HepG2 (cell line): ENCODE data around the gene ARID5B. TPM values are rescaled to one million over a fixed set of nuclear protein-coding genes. Genes with fewer than 3 reads are reported as not detected.

Experiments used
- ATAC-seq: fragments of 200-7000 bp; cut with Tn5 transposase; 3 replicates; pipeline ENCODE4 v1.9.1; 2020; ENCODE audit warnings: mild to moderate bottlenecking, moderate library complexity
- BruUV-seq: library from RNA; stranded (reverse); fragments of 400-500 nt; replicated peaks from 2 replicates; lab custom pipeline; 2021; lab: Mats Ljungman, UMichigan
- CTCF ChIA-PET: fragments of 300-600 bp; formaldehyde crosslinking; extraction: SDS; loops from one replicate; lab custom pipeline; 2021; ENCODE audit warnings: low total read pairs, inconsistent platforms, low intra/inter-chr PET ratio; lab: Yijun Ruan, JAX
- POLR2A ChIA-PET: fragments of 350-600 bp; sonication (Branson Sonifier 250); formaldehyde crosslinking; loops from one replicate; lab custom pipeline; 2020; ENCODE audit warnings: antibody characterized with exemption, inconsistent platforms; lab: Yijun Ruan, JAX
- DNase-seq: peaks from one replicate; pipeline ENCODE4 v3.0.0-alpha.2; 2015; ENCODE audit warnings: low spot score
- FAIRE-seq: peaks from 3 replicates; lab custom pipeline; 2011; peaks lifted over from hg19 to GRCh38; lab: Jason Lieb, UNC
- H2AFZ ChIP-seq: one replicate; pipeline ENCODE4 v1.6.1; 2011; ENCODE audit warnings: low read length, inconsistent platforms
- H3K27ac ChIP-seq: fragments of 300-600 bp; 3 replicates; pipeline ENCODE4 v1.8.0; 2011; ENCODE audit warnings: mixed run types, mild to moderate bottlenecking, mixed read lengths, low read length, inconsistent platforms; ENCODE audit not compliant: insufficient read depth; ENCODE audit errors: extremely low read length
- H3K27me3 ChIP-seq, 2 experiments: fragments of 200-600 bp in 1 of 2; 2 replicates in 1 of 2; 3 replicates in 1 of 2; pipeline versions ENCODE4 v1.6.0 to v1.8.0; 2011; ENCODE audit warnings: low read length in 2 of 2, mild to moderate bottlenecking in 2 of 2, moderate library complexity in 2 of 2, inconsistent platforms in 1 of 2; ENCODE audit not compliant: insufficient read depth in 2 of 2, control insufficient read depth in 1 of 2
- H3K36me3 ChIP-seq, 2 experiments: fragments of 200-600 bp in 1 of 2; replicated peaks in 1 of 2; 2 replicates in 1 of 2; 3 replicates in 1 of 2; pipeline versions ENCODE4 v1.5.1 to v1.8.0; 2011; ENCODE audit warnings: low read length in 2 of 2, inconsistent platforms in 1 of 2; ENCODE audit not compliant: insufficient read depth in 2 of 2, control insufficient read depth in 1 of 2
- H3K4me1 ChIP-seq: 2 replicates; pipeline ENCODE4 v1.5.1; 2012; ENCODE audit warnings: low read length, inconsistent platforms; ENCODE audit not compliant: insufficient read depth
- H3K4me2 ChIP-seq: 2 replicates; pipeline ENCODE4 v1.6.0; 2011; ENCODE audit warnings: low read depth, low read length, inconsistent platforms
- H3K4me3 ChIP-seq, 3 experiments: fragments of 200-600 bp in 1 of 3; sonication (generic), shearing (Covaris generic) in 1 of 3; replicated peaks in 1 of 3; 2 replicates each; pipeline ENCODE4 v1.5.1; 2011 to 2016; ENCODE audit warnings: low read length in 3 of 3, inconsistent platforms in 2 of 3, low read depth in 2 of 3, mild to moderate bottlenecking in 2 of 3, control low read depth in 1 of 3, mixed read lengths in 1 of 3; ENCODE audit not compliant: insufficient read depth in 1 of 3
- H3K79me2 ChIP-seq: one replicate; pipeline ENCODE4 v1.6.1; 2011; ENCODE audit warnings: low read length, inconsistent platforms; ENCODE audit not compliant: insufficient read depth
- H3K9ac ChIP-seq: 2 replicates; pipeline ENCODE4 v1.6.0; 2011; ENCODE audit warnings: mild to moderate bottlenecking, low read depth, low read length, inconsistent platforms; ENCODE audit not compliant: insufficient read depth
- H3K9me3 ChIP-seq: 2 replicates; pipeline ENCODE4 v1.5.1; 2012; ENCODE audit warnings: mild to moderate bottlenecking, low read length
- H4K20me1 ChIP-seq: 2 replicates; pipeline ENCODE4 v1.6.0; 2011; ENCODE audit warnings: inconsistent platforms, mild to moderate bottlenecking, low read length, moderate library complexity; ENCODE audit not compliant: insufficient read depth
- DR1 ChIP-seq: sonication (generic); formaldehyde crosslinking; IDR thresholded peaks from 2 replicates; pipeline ENCODE4 v1.8.0; 2021; ENCODE audit warnings: mild to moderate bottlenecking, missing genetic modification reagents, inconsistent platforms
- EHMT2 ChIP-seq: fragments of 200-600 bp; sonication (generic); IDR thresholded peaks from 2 replicates; pipeline ENCODE4 v1.7.0; 2017; ENCODE audit warnings: antibody characterized with exemption, low read depth, low read length, borderline replicate concordance
- HOMEZ ChIP-seq: IDR thresholded peaks from 2 replicates; pipeline ENCODE4 v1.6.1; 2016; ENCODE audit warnings: low read depth
- HOXD1 ChIP-seq: sonication (generic); formaldehyde crosslinking; IDR thresholded peaks from 2 replicates; pipeline ENCODE4 v1.5.0; 2020; ENCODE audit warnings: missing genetic modification reagents
- LCORL ChIP-seq, 2 experiments: fragments of 450-650 bp in 1 of 2; sonication (generic) in 1 of 2; formaldehyde crosslinking in 1 of 2; IDR thresholded peaks; 2 replicates each; pipeline versions ENCODE4 v1.5.0 to v1.6.1; 2017 to 2020; ENCODE audit warnings: antibody characterized with exemption in 1 of 2, missing genetic modification reagents in 1 of 2
- PHB2 ChIP-seq: fragments of 450-650 bp; IDR thresholded peaks from 2 replicates; pipeline ENCODE4 v1.6.1; 2018; ENCODE audit not compliant: partially characterized antibody
- POLR2A ChIP-seq, 2 experiments: IDR thresholded peaks; 2 replicates each; pipeline ENCODE4 v1.6.1; 2011; ENCODE audit warnings: low read depth in 2 of 2, low read length in 2 of 2, mild to moderate bottlenecking in 1 of 2, moderate library complexity in 1 of 2; ENCODE audit not compliant: insufficient read depth in 1 of 2
- RAD51 ChIP-seq: fragments of 450-650 bp; IDR thresholded peaks from 2 replicates; pipeline ENCODE4 v1.6.1; 2016; ENCODE audit warnings: borderline replicate concordance
- STAG1 ChIP-seq: sonication (generic); formaldehyde crosslinking; IDR thresholded peaks from 2 replicates; pipeline ENCODE4 v1.4.0; 2020; ENCODE audit warnings: missing genetic modification reagents
- TBL1XR1 ChIP-seq: fragments of 150-350 bp; IDR thresholded peaks from 2 replicates; pipeline ENCODE4 v1.6.1; 2014; ENCODE audit warnings: borderline replicate concordance, low read length; ENCODE audit not compliant: partially characterized antibody
- ZFP36 ChIP-seq: fragments of 150-350 bp; IDR thresholded peaks from 2 replicates; pipeline ENCODE4 v1.6.1; 2018; ENCODE audit warnings: borderline replicate concordance, low read length, low read depth; ENCODE audit not compliant: partially characterized antibody
- ZNF850 ChIP-seq: sonication (generic); formaldehyde crosslinking; conservative IDR thresholded peaks from 2 replicates; pipeline ENCODE4 v1.9.0; 2021; ENCODE audit warnings: mild to moderate bottlenecking, missing genetic modification reagents
- WGBS: methylation state at CpG from one replicate; pipeline ENCODE4 v1.1.6; 2017; ENCODE audit warnings: low lambda C conversion rate; 5-methylcytosine and 5-hydroxymethylcytosine counted together
- in situ Hi-C: cut with HindIII; loops from 2 replicates; pipeline ENCODE4 v1.10.0; 2017; ENCODE audit warnings: low pct_unique_long_range_greater_than_20kb; ENCODE audit not compliant: extremely low pct_ligation_motif_present
- intact Hi-C: fragments of 100-400 bp; cut with micrococcal nuclease; formaldehyde crosslinking; loops from one replicate; pipeline ENCODE4 v1.10.0; 2022; ENCODE audit not compliant: unreplicated experiment
- polyA plus RNA-seq, 8 experiments: library from polyadenylated mRNA; depleted of rRNA in 3 of 8; stranded (reverse) in 7 of 8; unstranded in 1 of 8; fragments of >200 nt; fragmentation: Illumina TruSeq in 4 of 8; extraction: Trizol in 4 of 8; gene quantifications; 2 replicates each; pipeline versions ENCODE4 v1.2.1 to v1.2.3, GENCODE V29; 2011 to 2016; ENCODE audit warnings: low read depth in 4 of 8, missing spikeins in 1 of 8, mixed read lengths in 1 of 8; ENCODE audit not compliant: insufficient read depth in 1 of 8
- total RNA-seq, 5 experiments: library from RNA; depleted of rRNA; stranded (reverse); fragments of >200 nt; fragmentation: Illumina TruSeq; extraction: Trizol; gene quantifications; 2 replicates each; pipeline ENCODE4 v1.2.3, GENCODE V29; 2016; ENCODE audit warnings: low read depth in 1 of 5
- TF ChIP-seq, protein P1 (sequence below): sonication (generic); formaldehyde crosslinking; IDR thresholded peaks from 2 replicates; pipeline ENCODE4 v1.8.0; 2022; ENCODE audit warnings: missing genetic modification reagents, mild to moderate bottlenecking, borderline replicate concordance
- TF ChIP-seq, protein P2 (sequence below): sonication (generic); formaldehyde crosslinking; IDR thresholded peaks from 2 replicates; pipeline ENCODE4 v1.5.0; 2020; ENCODE audit warnings: mild to moderate bottlenecking, missing genetic modification reagents, moderate library complexity

Gene ARID5B
- total and polyA plus RNA-seq, 2 of the 13 experiments (the other 11 are each of a cell fraction or from before 2014, with no cell fraction given), result 6.2 to 21.1 TPM

- ATAC-seq, result no peak
- BruUV-seq, result no TSS peak
- 94% methylated on average over 2 of the region's 5 CpGs for WGBS
Observed at GRCh38 chr10:61978965-61979364, 77.5 kb downstream of the ARID5B start.

More at GRCh38 chr10:61978965-61979364, 77.5 kb downstream of the ARID5B start:
- Histone ChIP-seq H3K4me2 (no peak overlapping the region), H3K9ac (no peak overlapping the region), H3K4me3 (no peak overlapping the region), H4K20me1 (no peaks in the 10 kb centered on the region), H2AFZ (no peak overlapping the region), H3K27me3 (no peaks in the 10 kb centered on the region), H3K9me3 (no peaks in the 10 kb centered on the region), H3K4me1 (no peaks in the 10 kb centered on the region), H3K36me3 (peaks cover 6 to 9% of the 10 kb centered on the region in 2 experiments; a peak in 4 of 5 replicates), H3K27ac (no peak overlapping the region), H3K79me2 (peaks cover 4% of the 10 kb centered on the region)
- CTCF ChIA-PET, result no interaction called here
- peak; percentile 61; the same call in 1 of the 2 replicates for TF ChIP-seq HOMEZ (CRISPR knock-in tag)
- TF ChIP-seq ZFP36, result no peak
- no peak for TF ChIP-seq POLR2A (IDR thresholded peaks at IDR 0.05; ENCODE audit: insufficient read depth in 1 of 2, low read depth in 2 of 2, low read length in 2 of 2)
- no peak for TF ChIP-seq EHMT2
- TF ChIP-seq TBL1XR1, result no peak
- peak; percentile 10; the same call in 1 of the 2 replicates for TF ChIP-seq STAG1
- no peak for TF ChIP-seq PHB2
- TF ChIP-seq RAD51, result no peak
- no peak for TF ChIP-seq LCORL (IDR thresholded peaks at IDR 0.05)
- no peak for TF ChIP-seq LCORL (CRISPR knock-in tag; IDR thresholded peaks at IDR 0.05)
- TF ChIP-seq, protein P1, sequence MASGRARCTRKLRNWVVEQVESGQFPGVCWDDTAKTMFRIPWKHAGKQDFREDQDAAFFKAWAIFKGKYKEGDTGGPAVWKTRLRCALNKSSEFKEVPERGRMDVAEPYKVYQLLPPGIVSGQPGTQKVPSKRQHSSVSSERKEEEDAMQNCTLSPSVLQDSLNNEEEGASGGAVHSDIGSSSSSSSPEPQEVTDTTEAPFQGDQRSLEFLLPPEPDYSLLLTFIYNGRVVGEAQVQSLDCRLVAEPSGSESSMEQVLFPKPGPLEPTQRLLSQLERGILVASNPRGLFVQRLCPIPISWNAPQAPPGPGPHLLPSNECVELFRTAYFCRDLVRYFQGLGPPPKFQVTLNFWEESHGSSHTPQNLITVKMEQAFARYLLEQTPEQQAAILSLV (CRISPR knock-in tag), result no peak
- no peak for TF ChIP-seq ZNF850
- no peak for TF ChIP-seq DR1 (CRISPR knock-in tag)
- TF ChIP-seq, protein P2, sequence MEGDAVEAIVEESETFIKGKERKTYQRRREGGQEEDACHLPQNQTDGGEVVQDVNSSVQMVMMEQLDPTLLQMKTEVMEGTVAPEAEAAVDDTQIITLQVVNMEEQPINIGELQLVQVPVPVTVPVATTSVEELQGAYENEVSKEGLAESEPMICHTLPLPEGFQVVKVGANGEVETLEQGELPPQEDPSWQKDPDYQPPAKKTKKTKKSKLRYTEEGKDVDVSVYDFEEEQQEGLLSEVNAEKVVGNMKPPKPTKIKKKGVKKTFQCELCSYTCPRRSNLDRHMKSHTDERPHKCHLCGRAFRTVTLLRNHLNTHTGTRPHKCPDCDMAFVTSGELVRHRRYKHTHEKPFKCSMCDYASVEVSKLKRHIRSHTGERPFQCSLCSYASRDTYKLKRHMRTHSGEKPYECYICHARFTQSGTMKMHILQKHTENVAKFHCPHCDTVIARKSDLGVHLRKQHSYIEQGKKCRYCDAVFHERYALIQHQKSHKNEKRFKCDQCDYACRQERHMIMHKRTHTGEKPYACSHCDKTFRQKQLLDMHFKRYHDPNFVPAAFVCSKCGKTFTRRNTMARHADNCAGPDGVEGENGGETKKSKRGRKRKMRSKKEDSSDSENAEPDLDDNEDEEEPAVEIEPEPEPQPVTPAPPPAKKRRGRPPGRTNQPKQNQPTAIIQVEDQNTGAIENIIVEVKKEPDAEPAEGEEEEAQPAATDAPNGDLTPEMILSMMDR (CRISPR knock-in tag), result peak; percentile 13; the same call in 1 of the 2 replicates
- TF ChIP-seq HOXD1 (CRISPR knock-in tag), result no peak
- intact Hi-C loops (no loop called here), in situ Hi-C loops (no loop called here)
- POLR2A ChIA-PET, result no interaction called here
- no peak for FAIRE-seq
- DNase-seq, result no peak
